Calu3 (cell line): Measurements from ENCODE around the gene TEX29. TPM values are rescaled to one million over a fixed set of nuclear protein-coding genes. Genes with fewer than 3 reads are reported as not detected.

ENCODE experiments used
- BruUV-seq: library from RNA; stranded (reverse); fragments of 400-500 nt; replicated peaks from 2 replicates; lab custom pipeline; 2021; lab: Mats Ljungman, UMichigan
- CTCF ChIA-PET: fragments of 300-600 bp; sonication (Branson Sonifier 250); formaldehyde crosslinking; loops from one replicate; lab custom pipeline; 2022; ENCODE audit warnings: antibody characterized with exemption; lab: Charles Lee
- DNase-seq: peaks from one replicate; pipeline ENCODE4 v3.0.0; 2022
- H3K27ac Mint-ChIP-seq: one replicate; pipeline ENCODE4 v1.8.0; 2022; ENCODE audit warnings: mixed read lengths; ENCODE audit not compliant: unreplicated experiment
- H3K27me3 Mint-ChIP-seq: one replicate; pipeline ENCODE4 v1.8.0; 2022; ENCODE audit warnings: mixed read lengths; ENCODE audit not compliant: unreplicated experiment
- H3K36me3 Mint-ChIP-seq: one replicate; pipeline ENCODE4 v1.8.0; 2022; ENCODE audit warnings: mild to moderate bottlenecking, moderate library complexity, mixed read lengths; ENCODE audit not compliant: insufficient read depth, unreplicated experiment
- H3K4me1 Mint-ChIP-seq: one replicate; pipeline ENCODE4 v1.8.0; 2022; ENCODE audit warnings: mild to moderate bottlenecking, low read depth, mixed read lengths; ENCODE audit not compliant: unreplicated experiment
- H3K4me3 Mint-ChIP-seq: one replicate; pipeline ENCODE4 v1.8.0; 2022; ENCODE audit warnings: mild to moderate bottlenecking, low read depth, moderate library complexity, mixed read lengths; ENCODE audit not compliant: unreplicated experiment
- H3K9me3 Mint-ChIP-seq: one replicate; pipeline ENCODE4 v1.8.0; 2022; ENCODE audit warnings: low read depth, mixed read lengths; ENCODE audit not compliant: unreplicated experiment
- CTCF ChIP-seq: fragments of 200-600 bp; IDR thresholded peaks from one replicate; pipeline ENCODE4 v1.8.0; 2022; ENCODE audit warnings: antibody characterized with exemption; ENCODE audit not compliant: unreplicated experiment
- intact Hi-C: fragments of 100-400 bp; cut with micrococcal nuclease; formaldehyde crosslinking; loops from one replicate; pipeline ENCODE4 v1.10.0; 2022; ENCODE audit not compliant: unreplicated experiment
- total RNA-seq: library from RNA; stranded (reverse); gene quantifications from 2 replicates; pipeline ENCODE4 v1.2.3, GENCODE V29; 2022

Gene TEX29
- total RNA-seq, 1 experiment from 2014 or later, result not detected

GRCh38 chr13:111339366-111340143 lies 19.1 kb downstream of the TEX29 start:
- no peak overlapping the region for H3K4me3 Mint-ChIP-seq
- H3K36me3 Mint-ChIP-seq, result no peaks in the 10 kb centered on the region
- intact Hi-C loops, result no loop called here
- no TSS peak for BruUV-seq
- no peaks in the 10 kb centered on the region for H3K4me1 Mint-ChIP-seq
- no peaks in the 10 kb centered on the region for H3K9me3 Mint-ChIP-seq
- CTCF ChIA-PET, result no interaction called here
- no peak for TF ChIP-seq CTCF
- H3K27ac Mint-ChIP-seq, result no peak overlapping the region
- H3K27me3 Mint-ChIP-seq, result no peaks in the 10 kb centered on the region
- DNase-seq, result no peak

GRCh38 chr13:111341886-111342285 lies 21.4 kb downstream of the TEX29 start:
- no peak for TF ChIP-seq CTCF
- H3K36me3 Mint-ChIP-seq, result no peaks in the 10 kb centered on the region
- no peaks in the 10 kb centered on the region for H3K9me3 Mint-ChIP-seq
- no peaks in the 10 kb centered on the region for H3K4me1 Mint-ChIP-seq
- no TSS peak for BruUV-seq
- no peaks in the 10 kb centered on the region for H3K27me3 Mint-ChIP-seq
- no peak for DNase-seq
- H3K4me3 Mint-ChIP-seq, result no peak overlapping the region
- CTCF ChIA-PET, result no interaction called here
- H3K27ac Mint-ChIP-seq, result no peak overlapping the region
- intact Hi-C loops, result no loop called here

- Mint-ChIP-seq H3K36me3 (no peaks in the 10 kb centered on the region), H3K4me3 (no peak overlapping the region), H3K9me3 (no peaks in the 10 kb centered on the region), H3K27me3 (no peaks in the 10 kb centered on the region), H3K4me1 (no peaks in the 10 kb centered on the region), H3K27ac (no peak overlapping the region)
- intact Hi-C loops, result no loop called here
- no peak for DNase-seq
- CTCF ChIA-PET, result no interaction called here
- BruUV-seq, result no TSS peak
- no peak for TF ChIP-seq CTCF
Observed at GRCh38 chr13:111342721-111343120, 22.3 kb downstream of the TEX29 start.

- H3K9me3 Mint-ChIP-seq, result no peaks in the 10 kb centered on the region
- H3K27ac Mint-ChIP-seq, result no peak overlapping the region
- no peaks in the 10 kb centered on the region for H3K36me3 Mint-ChIP-seq
- DNase-seq, result no peak
- no TSS peak for BruUV-seq
- no peaks in the 10 kb centered on the region for H3K4me1 Mint-ChIP-seq
- H3K27me3 Mint-ChIP-seq, result no peaks in the 10 kb centered on the region
- CTCF ChIA-PET, result no interaction called here
- no peak overlapping the region for H3K4me3 Mint-ChIP-seq
- intact Hi-C loops, result no loop called here
- no peak for TF ChIP-seq CTCF
Observed at GRCh38 chr13:111343186-111343805, 22.9 kb downstream of the TEX29 start.
